NCI-H146 (cell line): ENCODE data around the gene PPP1R7.

Experiments
- DNase-seq: peaks from one replicate; lab custom pipeline; 2025; lab: John Stamatoyannopoulos, UW

Gene PPP1R7

DNA sequence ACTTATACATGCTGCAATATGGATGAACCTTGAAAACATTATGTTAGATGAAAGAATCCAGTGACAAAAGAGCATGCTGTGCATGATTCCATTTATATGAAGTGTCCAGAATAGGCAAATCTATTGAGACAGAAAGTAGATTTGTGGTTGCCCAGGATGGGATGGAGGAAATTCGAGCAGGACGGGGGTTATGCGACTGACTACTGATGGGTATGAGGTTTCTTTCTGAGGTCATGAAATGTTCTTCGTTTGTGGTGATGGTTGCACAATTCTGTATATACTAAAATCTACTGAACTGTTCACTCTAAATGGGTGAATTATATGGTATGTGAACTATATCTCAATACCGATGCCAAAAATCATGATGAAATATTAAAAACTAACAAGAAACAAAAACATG, 29.3 kb upstream of the PPP1R7 start:
- no peak for DNase-seq

DNA sequence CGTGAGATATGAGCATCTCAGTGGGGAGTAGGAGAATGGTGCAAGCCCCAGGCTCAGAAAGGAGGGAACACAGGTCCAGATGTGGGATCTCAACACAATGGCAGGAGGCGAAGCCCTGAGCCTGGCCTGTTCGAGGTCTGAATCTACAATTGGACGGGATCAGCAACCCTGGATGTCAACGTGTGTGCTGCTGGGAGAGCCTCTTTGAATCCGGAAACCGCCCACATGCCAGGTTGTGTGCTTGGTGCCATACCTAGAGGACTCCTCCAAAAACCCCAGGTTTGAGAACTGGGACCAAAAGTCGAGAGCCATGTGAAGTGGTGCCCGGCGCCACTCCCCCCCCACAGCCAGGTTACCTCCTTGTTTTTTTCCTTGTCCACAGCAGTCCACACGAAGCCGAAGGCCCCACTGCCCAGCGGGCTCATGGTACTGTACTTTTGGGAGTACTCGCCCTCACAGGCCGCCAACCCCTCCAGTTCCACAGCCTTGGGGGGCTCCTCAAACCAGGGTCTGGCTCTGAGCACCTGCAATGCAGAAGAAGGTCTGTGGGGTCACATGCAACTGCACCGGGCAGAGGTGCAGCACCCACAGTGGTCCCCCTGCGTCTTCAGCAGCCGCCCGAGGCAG, 27.8 kb upstream of the PPP1R7 start:
- no peak for DNase-seq

- DNase-seq: no peak
These were observed 26.3 kb upstream of the PPP1R7 start for GRCh38 chr2:241123816-241124536.

- no peak for DNase-seq
These were observed 24.6 kb upstream of the PPP1R7 start for GRCh38 chr2:241125626-241126025.

DNA sequence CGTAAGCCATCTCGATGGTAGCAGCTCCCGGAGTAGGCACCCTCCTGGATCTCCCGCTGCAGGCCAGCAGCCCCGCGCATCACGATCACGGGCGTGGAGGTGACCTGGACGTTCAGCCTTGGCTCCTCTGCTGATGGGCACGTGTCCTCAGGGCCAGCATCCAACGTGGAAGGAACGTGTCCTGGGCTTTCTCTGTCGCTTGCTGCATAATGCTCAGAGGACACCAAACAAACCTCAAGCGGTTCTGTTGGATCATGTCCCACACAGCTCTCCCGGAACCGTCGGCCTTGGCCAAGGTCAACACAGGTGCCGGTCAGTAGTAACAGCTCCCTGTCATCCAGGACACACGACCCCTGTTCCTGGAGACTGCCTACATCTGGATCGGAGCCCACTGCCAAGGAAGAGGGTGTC, 24.1 kb upstream of the PPP1R7 start:
- no peak for DNase-seq

GRCh38 chr2:241126771-241127202, 23.5 kb upstream of the PPP1R7 start:
- no peak for DNase-seq

DNA sequence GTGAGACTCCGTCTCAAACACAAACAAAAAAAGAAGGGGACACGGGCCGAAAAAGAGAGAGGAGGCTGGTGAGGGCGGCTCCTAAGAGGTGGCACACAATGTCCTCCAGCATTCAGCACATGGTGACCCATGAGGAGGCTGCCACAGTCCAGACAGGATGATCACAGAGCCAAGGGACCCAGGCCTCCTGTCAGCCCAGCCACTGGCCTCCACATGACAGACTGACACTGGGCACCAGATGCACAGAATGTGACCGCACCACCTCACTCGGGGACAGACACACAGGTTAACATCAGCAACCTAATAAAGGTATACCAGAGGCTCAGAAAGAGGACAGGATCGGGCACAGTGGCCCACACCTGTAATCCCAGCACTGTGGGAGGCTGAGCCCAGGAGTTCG, 22.0 kb upstream of the PPP1R7 start:
- DNase-seq: no peak

GRCh38 chr2:241129086-241129871, 21.0 kb upstream of the PPP1R7 start:
- no peak for DNase-seq

DNA sequence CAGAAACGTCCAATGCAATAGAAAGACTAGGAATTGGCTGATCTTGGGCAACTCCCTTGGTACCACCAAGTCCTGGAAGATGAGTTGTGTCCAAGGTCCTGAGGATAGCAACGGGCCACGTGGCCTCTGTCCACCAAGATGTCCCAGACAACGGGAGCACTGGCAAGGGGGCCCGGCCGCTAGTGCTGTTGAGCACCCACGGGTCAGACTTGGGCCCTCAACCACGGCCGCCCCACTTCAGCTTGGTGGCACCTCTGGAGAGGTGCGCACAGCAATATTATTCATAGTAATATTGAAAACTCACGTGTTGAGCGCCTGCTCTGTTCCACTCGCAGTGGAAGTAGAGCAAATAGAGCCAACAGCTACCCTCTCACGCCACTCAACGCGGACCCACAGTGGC, 20.0 kb upstream of the PPP1R7 start:
- DNase-seq: no peak

- no peak for DNase-seq
These were observed 18.7 kb upstream of the PPP1R7 start for GRCh38 chr2:241131531-241131930.

GRCh38 chr2:241132538-241133435, 17.5 kb upstream of the PPP1R7 start:
- no peak for DNase-seq

GRCh38 chr2:241133436-241133820, 16.8 kb upstream of the PPP1R7 start:
- DNase-seq: no peak

GRCh38 chr2:241134711-241135110, 15.6 kb upstream of the PPP1R7 start:
- no peak for DNase-seq

DNA sequence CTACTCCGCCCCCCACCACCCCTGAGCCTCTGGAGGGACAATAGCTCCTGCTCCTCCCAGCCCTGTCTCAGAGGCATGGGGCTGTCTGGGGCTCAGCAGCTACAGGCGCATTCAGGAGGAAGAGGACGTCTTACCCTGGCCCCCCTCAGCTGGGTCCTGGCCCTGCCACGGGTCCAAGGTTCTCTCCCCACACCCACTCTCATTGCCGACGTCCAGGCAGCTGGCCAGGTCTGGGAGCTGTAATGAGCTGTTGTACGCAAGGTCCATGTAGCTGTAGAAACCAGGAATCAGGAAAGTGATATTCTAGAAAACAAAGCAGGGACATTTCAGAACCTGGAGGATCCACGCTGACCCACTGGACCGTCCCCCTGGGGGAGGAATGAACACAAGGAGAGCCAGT, 14.5 kb upstream of the PPP1R7 start:
- DNase-seq: no peak

DNA sequence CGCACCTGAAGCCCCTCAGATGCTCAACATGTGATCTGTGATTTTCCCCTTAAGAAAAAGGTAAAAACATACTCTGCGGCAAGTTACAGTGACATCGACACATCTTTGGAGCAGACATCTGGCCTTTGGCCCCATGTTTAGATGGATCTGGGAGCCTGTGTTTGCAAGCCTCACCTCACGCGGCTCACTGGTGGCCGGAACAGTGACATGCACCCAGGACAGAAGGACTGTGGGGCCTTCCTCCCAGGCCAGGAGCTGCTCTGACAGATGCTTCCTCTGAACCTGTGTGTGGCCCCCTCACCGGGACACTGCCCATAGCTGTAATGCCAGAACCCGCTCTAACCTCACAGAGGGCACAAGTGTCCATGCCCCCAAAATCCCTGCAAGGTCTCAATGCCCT, 14.1 kb upstream of the PPP1R7 start:
- no peak for DNase-seq

GRCh38 chr2:241136661-241137260, 13.5 kb upstream of the PPP1R7 start:
- DNase-seq: no peak

GRCh38 chr2:241137276-241138190, 12.7 kb upstream of the PPP1R7 start:
- DNase-seq: no peak

DNA sequence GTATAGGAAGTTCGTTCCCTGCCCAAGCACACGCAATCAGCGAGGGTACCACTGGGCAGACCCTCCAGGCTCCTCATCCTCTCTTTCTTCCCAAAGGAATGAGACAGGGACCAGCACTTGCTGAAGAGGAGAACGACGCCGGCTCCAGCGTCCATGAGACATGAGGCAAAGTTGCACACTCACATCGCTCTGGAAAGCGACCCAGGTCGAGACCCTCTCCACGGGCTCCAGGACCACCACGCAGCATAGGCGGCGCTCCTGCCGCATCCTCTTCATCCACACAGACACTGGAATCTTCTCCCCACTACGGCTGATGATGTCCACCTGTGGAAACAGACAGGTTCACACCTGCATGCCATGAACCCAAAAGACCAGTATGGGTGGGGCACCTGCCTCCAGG, 11.8 kb upstream of the PPP1R7 start:
- DNase-seq: no peak

GRCh38 chr2:241139531-241140444, 10.5 kb upstream of the PPP1R7 start:
- DNase-seq: no peak

DNA sequence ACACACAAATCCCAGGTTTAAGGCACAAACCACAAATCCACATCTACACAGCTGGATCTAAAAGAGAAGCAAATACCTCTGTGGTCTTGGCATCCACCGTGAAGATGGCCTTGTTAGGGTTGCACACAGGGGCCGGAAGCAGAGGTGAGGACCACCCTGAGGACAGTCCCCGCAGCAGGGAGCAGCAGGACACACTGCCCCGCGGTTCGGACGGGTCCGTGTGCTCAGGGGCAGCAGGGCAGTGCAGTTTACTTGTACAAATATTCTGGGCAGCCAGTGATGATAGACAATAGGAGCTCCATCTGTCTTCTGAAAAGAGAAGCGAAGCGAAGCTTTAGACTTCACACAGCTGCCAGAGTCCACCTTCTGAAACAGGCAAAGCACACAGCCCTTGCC, 9.8 kb upstream of the PPP1R7 start:
- no peak for DNase-seq
